B cell (primary cell): ENCODE data around the gene ADAMTSL5. TPM values are rescaled to one million over a fixed set of nuclear protein-coding genes. Genes with fewer than 3 reads are reported as not detected.

Source experiments
- ATAC-seq: fragments of 200-7000 bp; cut with Tn5 transposase; one replicate; pipeline ENCODE4 v1.10.0; 2021; ENCODE audit warnings: low read depth, mild to moderate bottlenecking, moderate number of reproducible peaks, moderate library complexity
- CTCF ChIA-PET: fragments of 350-600 bp; sonication (Branson Sonifier 250); formaldehyde crosslinking; loops from one replicate; lab custom pipeline; 2021; ENCODE audit warnings: antibody characterized with exemption, inconsistent platforms; lab: Charles Lee
- POLR2A ChIA-PET: fragments of 350-600 bp; sonication (Branson Sonifier 250); formaldehyde crosslinking; loops from one replicate; lab custom pipeline; 2021; ENCODE audit warnings: antibody characterized with exemption; lab: Charles Lee
- DNase-seq: peaks from one replicate; pipeline ENCODE4 v3.0.0; 2013
- H2AFZ ChIP-seq: 2 replicates; pipeline ENCODE4 v1.6.1; 2012; ENCODE audit warnings: mild to moderate bottlenecking, low read depth, low read length; ENCODE audit not compliant: insufficient read depth, poor library complexity, severe bottlenecking
- H3K27ac ChIP-seq, 2 donors: 1 replicate in 1 of 2; 2 replicates in 1 of 2; pipeline ENCODE4 v1.5.1; 2012 to 2013; ENCODE audit warnings: low read length in 2 of 2, mild to moderate bottlenecking in 2 of 2, moderate library complexity in 1 of 2
- H3K27me3 ChIP-seq, 4 experiments: fragments of 200-600 bp in 1 of 4; sonication (generic) in 1 of 4; replicated peaks in 1 of 4; 1 replicate in 2 of 4; 2 replicates in 2 of 4; pipeline versions ENCODE4 v1.6.1 to v1.7.0; 2013 to 2016; ENCODE audit warnings: low read length in 3 of 4, mild to moderate bottlenecking in 2 of 4, mixed read lengths in 1 of 4, moderate library complexity in 1 of 4; ENCODE audit not compliant: insufficient read depth in 4 of 4, control insufficient read depth in 3 of 4; ENCODE audit errors: control extremely low read depth in 1 of 4
- H3K36me3 ChIP-seq, 2 experiments: replicated peaks in 1 of 2; 1 replicate in 1 of 2; 2 replicates in 1 of 2; pipeline versions ENCODE4 v1.6.1 to v1.7.1; 2013; ENCODE audit warnings: low read length in 1 of 2; ENCODE audit not compliant: insufficient read depth in 2 of 2, control insufficient read depth in 1 of 2; ENCODE audit errors: control extremely low read depth in 1 of 2, extremely low read depth in 1 of 2
- H3K4me1 ChIP-seq, 2 donors: fragments of 200-600 bp in 1 of 2; sonication (generic) in 1 of 2; 1 replicate in 1 of 2; 2 replicates in 1 of 2; pipeline versions ENCODE4 v1.5.1 to v1.6.1; 2013 to 2017; ENCODE audit warnings: low read length in 2 of 2; ENCODE audit not compliant: control insufficient read depth in 2 of 2, insufficient read depth in 2 of 2
- H3K4me2 ChIP-seq: replicated peaks from 2 replicates; pipeline ENCODE3; 2012; ENCODE audit warnings: mild to moderate bottlenecking, low read depth, low read length; ENCODE audit not compliant: poor library complexity, severe bottlenecking
- H3K4me3 ChIP-seq, 5 experiments: fragments of 200-600 bp in 1 of 5; sonication (generic) in 1 of 5; 1 replicate in 3 of 5; 2 replicates in 2 of 5; pipeline versions ENCODE4 v1.5.1 to v1.7.0; 2011 to 2016; ENCODE audit warnings: low read length in 4 of 5, mild to moderate bottlenecking in 4 of 5, low read depth in 2 of 5, control low read depth in 1 of 5, moderate library complexity in 1 of 5; ENCODE audit not compliant: insufficient read depth in 1 of 5; ENCODE audit errors: control extremely low read depth in 1 of 5, extremely low read depth in 1 of 5
- H3K79me2 ChIP-seq: fragments of 200-600 bp; sonication (generic); one replicate; pipeline ENCODE4 v1.6.0; 2016; ENCODE audit warnings: low read length; ENCODE audit not compliant: control insufficient read depth, insufficient read depth
- H3K9ac ChIP-seq: fragments of 200-600 bp; sonication (generic); 2 replicates; pipeline ENCODE4 v1.6.1; 2017; ENCODE audit warnings: mild to moderate bottlenecking, low read length, moderate library complexity
- H3K9me3 ChIP-seq, 3 donors: one replicate each; pipeline versions ENCODE4 v1.6.1 to v1.7.1; 2013; ENCODE audit warnings: low read length in 2 of 3; ENCODE audit not compliant: control insufficient read depth in 2 of 3, insufficient read depth in 1 of 3; ENCODE audit errors: control extremely low read depth in 1 of 3
- H4K20me1 ChIP-seq: 2 replicates; pipeline ENCODE4 v1.6.0; 2012; ENCODE audit warnings: mild to moderate bottlenecking, low read length; ENCODE audit not compliant: insufficient read depth, control insufficient read depth, poor library complexity, severe bottlenecking
- H3K27ac Mint-ChIP-seq: one replicate; pipeline ENCODE4 v1.8.0; 2021; ENCODE audit warnings: mixed read lengths
- H3K27me3 Mint-ChIP-seq: one replicate; pipeline ENCODE4 v1.8.0; 2021; ENCODE audit warnings: mixed read lengths
- H3K4me1 Mint-ChIP-seq: one replicate; pipeline ENCODE4 v1.8.0; 2021; ENCODE audit warnings: mixed read lengths
- H3K4me3 Mint-ChIP-seq: one replicate; pipeline ENCODE4 v1.8.0; 2021; ENCODE audit warnings: mixed read lengths
- H3K9me3 Mint-ChIP-seq: one replicate; pipeline ENCODE4 v1.8.0; 2022; ENCODE audit warnings: mixed read lengths; ENCODE audit not compliant: insufficient read depth
- CTCF ChIP-seq: fragments of 200-600 bp; IDR thresholded peaks from one replicate; pipeline ENCODE4 v1.8.0; 2022; ENCODE audit warnings: antibody characterized with exemption, mild to moderate bottlenecking
- EZH2 ChIP-seq: IDR thresholded peaks from 2 replicates; pipeline ENCODE4 v1.6.1; 2012; ENCODE audit warnings: borderline replicate concordance, low read depth, mild to moderate bottlenecking, moderate library complexity, low read length; ENCODE audit not compliant: insufficient read depth, poor library complexity, severe bottlenecking
- WGBS: methylation state at CpG from one replicate; pipeline ENCODE4 v1.1.5; 2013; ENCODE audit warnings: missing lambda C conversion rate; ENCODE audit not compliant: insufficient coverage; 5-methylcytosine and 5-hydroxymethylcytosine counted together
- intact Hi-C: fragments of 100-400 bp; cut with micrococcal nuclease; formaldehyde crosslinking; loops from one replicate; pipeline ENCODE4 v1.10.0; 2022
- polyA plus RNA-seq: library from polyadenylated mRNA; depleted of rRNA; stranded (reverse); fragments of >200 nt; gene quantifications from 2 replicates; pipeline ENCODE4 v1.2.3, GENCODE V29; 2012
- total RNA-seq, 2 donors: library from RNA; stranded (reverse); fragments of 120-200 nt in 1 of 2; gene quantifications; 1 replicate in 1 of 2; 2 replicates in 1 of 2; pipeline versions ENCODE4 v1.2.3 to v1.2.4, GENCODE V29; 2013 to 2022

Gene ADAMTSL5
- total and polyA plus RNA-seq, 2 donors (not counting 1 experiment from before 2014, with no cell fraction given), result 0.09 TPM; not detected in 1

- Histone ChIP-seq H3K9ac (no peak overlapping the region), H3K4me2 (no peak overlapping the region), H3K27me3 (peaks cover 0 to 17% (median 0%) of the 10 kb centered on the region in 4 experiments), H3K79me2 (no peaks in the 10 kb centered on the region), H3K9me3 (peaks cover 0 to 12% (median 0%) of the 10 kb centered on the region in 3 donors), H4K20me1 (no peaks in the 10 kb centered on the region), H3K4me3 (no peak overlapping the region), H3K36me3 (no peaks in the 10 kb centered on the region), H2AFZ (no peak overlapping the region), H3K27ac (no peak overlapping the region), H3K4me1 (no peaks in the 10 kb centered on the region)
- Mint-ChIP-seq H3K27ac (no peak overlapping the region), H3K4me1 (no peaks in the 10 kb centered on the region), H3K9me3 (no peaks in the 10 kb centered on the region), H3K27me3 (peaks cover 17% of the 10 kb centered on the region), H3K4me3 (no peak overlapping the region)
- DNase-seq, result no peak
- ChIA-PET POLR2A (no interaction called here), CTCF (no interaction called here)
- ATAC-seq, result no peak
- TF ChIP-seq EZH2, result no peak
- TF ChIP-seq CTCF, result no peak
- 88% methylated on average over 13 of the region's 14 CpGs for WGBS
- intact Hi-C loops, result no loop called here
Measured at GRCh38 chr19:1534972-1535371, 22.2 kb upstream of the ADAMTSL5 start.

- Histone ChIP-seq H3K36me3 (no peaks in the 10 kb centered on the region), H3K4me2 (no peak overlapping the region), H4K20me1 (no peaks in the 10 kb centered on the region), H3K9ac (no peak overlapping the region), H2AFZ (no peak overlapping the region), H3K79me2 (no peaks in the 10 kb centered on the region), H3K9me3 (peaks cover 0 to 12% (median 0%) of the 10 kb centered on the region in 3 donors), H3K4me1 (no peaks in the 10 kb centered on the region), H3K4me3 (no peak overlapping the region), H3K27me3 (peaks cover 0 to 11% (median 0%) of the 10 kb centered on the region in 4 experiments), H3K27ac (no peak overlapping the region)
- intact Hi-C loops, result no loop called here
- H3K4me1 Mint-ChIP-seq, result no peaks in the 10 kb centered on the region
- ChIA-PET CTCF (no interaction called here), POLR2A (no interaction called here)
- H3K4me3 Mint-ChIP-seq, result no peak overlapping the region
- WGBS, result 74% methylated on average over 15 of the region's 23 CpGs
- no peak for DNase-seq
- TF ChIP-seq CTCF (no peak), EZH2 (no peak)
- H3K27ac Mint-ChIP-seq, result no peak overlapping the region
- H3K9me3 Mint-ChIP-seq, result no peaks in the 10 kb centered on the region
- H3K27me3 Mint-ChIP-seq, result peaks cover 18% of the 10 kb centered on the region
- ATAC-seq, result no peak
Measured at GRCh38 chr19:1533510-1534150, 20.8 kb upstream of the ADAMTSL5 start.
